Smooth muscle cell of the brain vasculature (primary cell): Measurements from ENCODE around the gene KCNC1.

Experiments used
- DNase-seq: peaks from one replicate; pipeline ENCODE4 v3.0.0-alpha.2; 2012; ENCODE audit warnings: low read depth, low spot score

KCNC1 gene

DNA sequence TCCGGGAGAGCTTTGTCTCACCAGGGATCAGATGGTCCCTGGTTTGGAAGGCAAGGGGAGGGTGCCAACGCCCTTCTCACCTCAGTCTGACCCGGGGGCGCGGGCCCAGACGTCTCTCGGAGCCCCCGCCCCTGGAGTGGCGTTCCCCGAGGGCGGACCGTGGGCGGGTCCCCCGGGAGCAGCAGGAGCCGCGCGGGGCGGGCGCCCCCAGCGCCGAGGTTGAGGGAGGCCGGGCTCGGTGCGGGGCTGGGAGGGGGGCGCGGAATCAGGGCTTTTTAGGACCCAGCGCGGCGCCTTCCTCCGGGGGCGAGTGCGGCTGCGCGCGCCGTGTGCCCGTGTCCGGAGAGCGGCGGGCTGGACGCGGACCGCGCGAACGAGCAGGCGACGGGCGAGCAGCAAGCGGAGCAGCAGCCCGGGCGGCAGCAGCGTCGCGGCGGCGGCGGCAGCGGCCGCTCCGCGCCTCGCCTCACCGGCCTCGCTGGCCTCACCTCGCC, at the start of gene KCNC1:
Gene KCNC1 (plus strand): TSS at position 364 of the 494 bp plus-strand sequence. CDS start 1,222 bp downstream, outside the sequence.
- no peak for DNase-seq

DNA sequence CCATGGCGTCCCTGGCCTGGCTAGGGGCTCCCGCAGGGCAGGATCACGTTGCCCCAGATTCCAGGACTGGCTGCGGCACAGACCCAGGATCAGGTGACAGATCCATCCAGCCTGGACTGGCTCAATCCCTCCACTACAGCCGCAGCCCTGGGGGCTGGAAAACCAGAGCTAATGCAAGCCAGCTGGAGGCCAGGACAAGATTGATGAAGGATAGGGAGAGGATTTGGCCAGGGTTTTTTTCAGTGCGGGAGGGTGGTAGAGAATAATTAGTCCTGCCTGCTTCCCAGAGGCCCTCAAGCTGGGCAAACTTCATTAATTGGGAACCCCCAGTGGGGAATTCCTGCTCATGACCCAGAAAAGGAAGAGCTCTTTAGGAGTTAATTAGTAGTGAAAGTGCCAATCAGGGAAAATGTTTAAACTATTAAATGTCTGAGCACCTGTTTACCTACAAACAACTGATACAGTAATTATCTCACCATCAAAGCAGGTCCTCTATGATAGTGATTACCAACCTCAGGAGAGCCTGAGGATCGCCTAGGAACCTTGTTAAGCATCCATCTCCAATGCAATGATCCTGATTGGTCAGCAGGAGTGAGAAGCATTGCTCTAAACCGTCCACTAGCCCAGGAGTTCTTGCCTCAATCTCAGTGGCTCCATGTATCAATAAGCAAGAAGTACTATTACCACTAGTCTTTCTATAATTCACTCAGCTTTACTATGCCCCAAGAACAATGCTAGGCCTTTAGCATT, 48.2 kb upstream of the KCNC1 start:
- no peak for DNase-seq

DNA sequence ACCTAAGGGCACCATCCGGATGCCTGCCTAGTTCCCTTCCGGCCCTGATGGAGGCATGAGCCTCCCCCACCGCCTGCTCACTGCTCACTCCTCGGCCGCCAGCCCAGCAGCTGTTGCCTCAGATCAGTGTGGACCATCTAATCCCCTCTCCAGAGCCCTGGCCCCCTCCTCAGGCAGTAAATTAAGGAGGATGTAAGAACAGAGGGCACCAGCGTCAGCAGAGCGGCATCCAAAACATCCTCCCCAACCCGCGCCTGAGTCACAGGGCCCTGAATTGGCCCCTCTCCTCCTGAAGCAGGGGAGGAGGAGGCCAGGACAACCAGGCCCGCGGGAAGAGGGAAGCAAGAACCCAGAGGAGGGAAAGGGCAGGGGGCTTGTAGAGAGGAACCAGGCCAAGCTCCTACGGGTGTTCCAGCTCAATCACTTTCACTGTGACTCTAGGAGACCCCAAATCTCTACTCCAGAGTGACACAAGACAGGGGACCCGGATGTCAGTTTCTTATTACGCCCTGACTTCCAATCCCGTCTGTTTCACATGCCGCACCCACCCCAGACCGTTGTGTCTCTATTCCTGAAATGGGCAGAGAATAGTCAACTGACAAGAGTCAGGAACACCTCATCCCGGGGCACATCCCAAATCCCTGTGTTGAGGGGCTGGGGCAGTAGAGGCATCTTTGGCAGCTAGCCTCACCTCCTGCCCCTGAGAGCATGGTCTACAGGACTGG, 46.5 kb upstream of the KCNC1 start:
- DNase-seq: no peak

DNA sequence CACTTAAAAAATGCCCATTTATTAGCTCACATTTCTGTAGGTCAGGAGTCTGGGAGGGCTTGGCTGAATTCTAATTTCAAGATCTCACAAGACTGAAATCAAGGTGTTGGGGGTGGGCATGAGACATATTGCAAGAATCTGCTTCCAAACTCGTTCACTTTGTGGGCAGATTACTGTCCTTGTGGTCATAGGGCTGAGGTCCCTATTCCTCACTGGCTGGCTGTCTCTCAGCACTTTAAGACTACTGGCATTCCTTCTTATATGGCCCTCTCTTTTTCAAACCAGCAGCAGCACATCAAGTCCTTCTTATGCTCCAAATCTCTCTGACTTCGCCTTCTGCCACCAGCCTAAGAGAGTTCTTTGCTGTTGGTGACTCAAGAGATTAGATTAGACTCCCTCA, 43.0 kb upstream of the KCNC1 start:
- DNase-seq: no peak

DNA sequence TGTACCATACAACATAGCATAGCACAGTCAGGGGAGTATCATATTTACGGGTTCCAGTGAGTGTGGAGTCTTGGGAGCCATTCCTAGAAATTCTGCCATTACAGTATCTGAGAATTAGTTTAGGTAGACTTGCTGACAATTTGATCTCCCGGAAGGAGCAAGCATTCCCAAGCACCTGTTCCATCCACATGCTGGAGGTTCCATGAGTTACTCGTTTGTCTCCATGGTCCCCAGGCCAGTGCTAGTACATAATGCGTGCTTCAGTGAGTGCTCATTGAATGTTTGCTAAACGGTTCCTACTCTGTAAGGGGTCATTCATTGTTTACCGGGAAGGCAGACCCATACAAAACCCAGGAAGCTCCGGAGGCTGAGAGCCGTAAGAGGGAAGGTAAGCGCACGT, 42.6 kb upstream of the KCNC1 start:
- no peak for DNase-seq

DNA sequence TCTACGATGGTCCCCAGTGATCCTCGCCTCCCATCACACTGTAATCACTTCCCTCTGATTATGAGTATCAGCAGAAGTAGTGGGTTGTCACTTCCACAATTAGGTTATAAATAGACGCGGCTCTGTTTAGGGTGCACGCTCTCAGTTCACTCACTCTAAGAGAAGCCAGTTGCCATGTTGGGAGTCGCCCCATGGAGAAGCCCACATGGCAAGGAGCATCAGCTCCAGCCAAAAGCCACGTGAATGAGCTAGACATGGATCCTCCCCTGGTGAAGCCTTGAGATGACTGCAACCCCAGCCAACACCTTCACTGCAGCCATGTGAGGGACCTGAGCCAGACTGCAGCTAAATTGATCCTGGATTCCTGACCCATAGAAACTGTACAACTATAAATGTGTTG, 41.6 kb upstream of the KCNC1 start:
- DNase-seq: no peak

DNA sequence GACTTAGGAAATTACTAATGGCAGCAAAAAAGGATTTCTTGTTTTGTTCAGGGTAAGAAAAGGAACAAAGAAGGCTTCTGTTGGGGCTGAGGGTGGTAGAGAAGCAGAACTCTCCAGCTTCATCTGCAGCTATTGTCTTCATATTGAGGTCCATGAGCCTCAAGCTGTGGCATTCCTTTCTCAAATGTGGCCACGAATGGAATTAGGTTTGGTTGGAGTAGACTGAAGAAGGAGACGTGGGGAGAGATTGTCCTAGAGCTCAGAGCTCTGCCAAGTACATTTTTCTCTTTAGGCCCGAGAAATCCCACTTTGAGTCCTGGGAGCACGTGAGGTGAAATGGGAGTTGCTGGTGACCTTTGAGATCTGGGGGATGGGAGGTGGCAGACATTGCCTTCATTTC, 41.0 kb upstream of the KCNC1 start:
- no peak for DNase-seq

DNA sequence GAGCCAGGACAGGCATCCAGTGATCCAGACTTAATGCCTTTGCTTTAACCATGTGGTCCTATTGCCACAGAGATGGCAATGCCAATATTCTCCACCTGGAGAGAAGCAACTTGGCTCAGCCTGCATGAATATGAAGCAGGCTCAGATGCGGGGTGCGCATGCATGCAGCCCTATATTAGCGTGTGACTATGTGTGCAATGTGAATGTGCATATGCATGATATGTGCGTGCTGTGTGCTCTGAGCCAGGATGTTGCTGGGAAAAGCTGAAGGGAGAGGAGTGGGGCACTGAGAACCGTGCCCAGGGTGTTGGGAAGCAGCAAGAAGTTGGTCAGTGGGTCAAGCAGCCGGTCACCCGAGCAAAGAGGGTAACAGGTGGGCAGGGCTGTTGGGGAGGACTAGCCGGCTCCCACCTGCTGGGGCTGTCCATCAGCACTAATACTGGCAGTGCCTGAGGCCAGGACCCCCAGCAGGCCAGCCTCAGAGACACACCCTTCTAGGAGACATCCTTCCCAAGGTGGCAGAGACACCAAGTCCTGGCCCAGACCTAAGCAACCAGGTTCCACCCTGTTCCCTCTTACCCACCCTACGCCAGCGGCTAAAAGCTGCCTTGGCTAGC, 40.0 kb upstream of the KCNC1 start:
- no peak for DNase-seq

DNA sequence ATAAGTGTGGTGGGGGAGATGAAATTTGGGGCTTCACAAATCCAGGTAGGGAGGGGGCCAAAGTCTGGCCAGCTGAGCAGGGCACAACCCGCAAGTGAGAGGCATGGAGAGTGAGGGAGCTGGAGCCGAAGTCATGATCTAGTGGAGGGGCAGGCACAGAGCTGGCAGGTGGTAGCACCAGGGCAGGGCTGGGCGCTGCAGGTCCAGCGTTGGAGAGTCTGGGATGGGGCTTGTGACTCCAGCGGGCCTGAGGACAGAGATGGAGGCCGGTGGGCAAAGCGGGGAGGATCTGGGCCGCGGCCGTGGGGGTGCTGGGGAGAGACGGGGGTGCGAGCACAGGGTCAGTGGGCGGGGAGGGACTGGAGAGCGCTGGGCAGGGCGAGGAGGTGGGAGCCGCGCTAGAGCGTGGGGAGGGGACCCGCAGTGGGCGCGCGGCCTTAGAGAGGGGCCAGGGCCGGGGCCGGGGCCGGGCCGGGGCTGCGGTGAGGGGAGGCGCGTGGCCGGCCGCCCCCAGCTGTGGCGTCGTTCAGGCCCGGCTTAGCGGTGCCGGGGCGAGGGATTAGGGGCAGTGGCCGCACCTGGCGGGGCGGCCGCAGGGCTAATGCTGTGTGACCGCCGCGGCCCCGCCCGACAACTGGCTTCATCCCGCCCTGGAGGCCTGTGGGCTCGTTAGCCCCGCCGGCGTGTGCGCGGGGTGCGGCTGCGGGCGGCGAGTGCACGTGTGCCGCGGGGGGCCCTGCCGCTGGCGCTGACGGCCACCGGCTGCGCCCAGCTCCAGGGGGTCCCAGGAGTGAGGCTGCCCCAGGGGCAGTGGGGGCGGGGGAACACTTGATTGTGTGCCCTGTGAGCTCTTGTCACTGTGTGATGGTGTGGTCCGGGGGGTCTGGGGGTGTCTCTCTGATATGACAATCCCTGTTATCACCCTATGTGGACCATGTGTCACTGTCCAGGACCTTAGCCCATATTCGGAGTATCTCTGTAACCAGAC, 38.8 kb upstream of the KCNC1 start:
- DNase-seq: no peak

DNA sequence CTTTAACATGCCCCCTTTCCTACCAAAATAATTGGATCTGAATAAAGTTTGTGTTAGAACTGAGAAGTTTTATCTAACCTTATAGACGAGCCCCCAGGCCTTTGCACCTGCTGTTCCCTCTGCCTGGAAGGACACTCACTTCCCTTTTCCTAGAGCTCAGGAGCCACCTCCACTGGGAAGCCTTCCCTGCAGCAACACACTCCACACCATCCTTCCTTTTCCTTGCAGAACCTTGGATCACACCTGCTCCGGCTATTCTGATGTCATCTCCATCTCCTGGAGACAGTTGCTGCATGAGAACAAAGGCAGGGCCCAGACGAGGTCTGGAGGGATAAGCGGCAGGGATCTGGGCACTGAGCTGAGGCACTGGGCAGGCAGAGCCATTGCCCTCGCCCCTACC, 37.8 kb upstream of the KCNC1 start:
- no peak for DNase-seq

DNA sequence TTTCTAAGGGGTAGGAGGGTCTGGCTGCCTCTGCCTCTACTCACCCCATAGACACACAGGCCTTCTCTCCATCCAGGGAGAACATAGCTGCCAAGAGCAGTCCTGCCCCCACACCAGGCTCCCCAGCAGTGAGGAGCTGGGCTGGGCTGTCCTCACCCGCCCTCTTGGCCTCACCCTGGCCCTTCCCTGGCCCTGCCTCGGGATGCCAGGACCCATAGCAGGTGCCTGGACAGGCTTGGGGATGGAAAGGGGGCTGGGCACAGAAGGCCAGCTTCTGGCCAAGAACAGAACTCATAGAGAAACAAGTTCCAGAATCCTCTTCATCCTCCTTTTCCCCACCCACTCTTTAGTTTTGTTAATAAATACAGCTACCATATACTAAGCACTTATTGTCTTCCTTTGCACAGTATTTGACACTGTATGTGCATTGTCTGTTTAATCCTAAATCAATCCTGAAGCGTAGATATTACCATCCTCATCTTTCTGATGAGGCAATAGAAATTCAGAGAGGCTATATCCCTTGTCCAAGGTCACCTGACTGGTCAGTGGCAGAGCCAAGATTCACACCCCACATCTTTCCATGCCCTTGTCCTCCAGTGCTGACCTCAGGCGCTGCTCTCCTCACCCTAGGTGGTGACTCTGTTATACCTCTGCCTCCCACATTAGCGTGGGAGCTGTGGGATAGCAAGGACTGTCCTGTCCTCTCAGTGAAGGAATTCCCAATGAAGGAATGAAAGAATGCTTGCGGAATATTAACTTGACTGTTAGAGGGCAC, 37.2 kb upstream of the KCNC1 start:
- no peak for DNase-seq

DNA sequence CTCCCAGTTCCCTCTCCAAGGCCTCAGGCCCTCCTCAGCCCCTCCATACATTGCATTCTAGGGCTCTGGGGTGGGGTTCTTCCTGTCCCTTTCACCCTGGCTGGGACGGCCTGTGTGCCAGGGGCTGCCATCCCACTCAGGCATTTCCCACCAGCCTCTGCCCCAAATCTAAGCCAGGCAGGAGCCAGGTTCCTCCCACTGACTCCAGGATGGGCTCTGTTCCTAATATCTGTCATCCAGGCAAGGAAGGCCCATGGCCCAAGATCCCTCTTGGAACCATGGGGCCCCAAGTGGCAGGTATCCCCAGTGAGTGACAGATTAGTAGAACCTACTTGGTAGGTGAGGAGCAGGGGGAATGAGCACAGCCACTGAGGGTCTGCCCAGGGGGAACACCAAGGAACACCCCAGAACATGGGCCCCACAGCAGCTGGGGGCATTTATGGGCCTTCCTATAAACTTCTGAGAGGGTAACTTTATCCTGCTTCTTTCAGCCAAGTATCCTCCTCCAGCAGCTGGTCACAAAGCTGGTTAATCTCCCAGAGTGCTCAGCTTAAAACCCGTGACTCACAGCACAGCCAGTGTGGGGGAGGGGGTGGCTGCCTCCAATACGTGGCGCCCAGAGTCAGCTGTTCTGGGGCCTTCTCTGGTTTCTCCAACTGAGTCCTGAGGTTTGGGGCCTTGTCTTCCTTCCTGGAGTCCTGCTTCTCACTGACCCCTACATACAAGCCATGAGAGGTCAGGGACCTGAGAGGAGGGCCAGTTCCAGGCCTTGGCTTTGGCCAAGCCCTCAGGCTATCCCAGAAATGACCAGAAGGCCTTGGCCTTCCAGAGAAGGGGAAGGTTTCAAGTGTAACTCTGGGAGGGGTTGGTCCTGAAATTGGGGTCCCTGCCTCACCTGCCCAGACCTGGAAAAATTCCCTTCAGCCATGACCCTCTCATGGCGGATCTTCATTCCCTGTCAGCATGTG, 35.1 kb upstream of the KCNC1 start:
- DNase-seq: no peak

DNA sequence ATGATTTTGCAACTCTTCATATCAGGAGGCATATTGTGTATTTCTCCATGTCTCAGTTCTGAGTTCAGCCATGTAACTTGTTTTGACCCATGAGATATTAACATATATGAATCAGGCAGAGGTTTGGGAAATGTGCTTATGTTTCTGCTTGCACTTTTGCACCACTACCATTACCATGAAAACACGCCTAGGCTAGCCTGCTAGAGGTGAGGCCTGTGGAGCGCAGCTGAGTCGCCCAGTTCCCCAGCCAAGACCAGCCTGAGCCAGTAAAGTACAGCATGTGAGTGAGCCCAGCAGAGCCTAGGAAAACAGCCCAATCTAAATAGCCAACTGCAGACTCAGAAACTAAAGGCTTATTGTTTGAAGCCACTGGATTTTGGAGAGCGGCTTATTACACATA, 33.6 kb upstream of the KCNC1 start:
- no peak for DNase-seq

DNA sequence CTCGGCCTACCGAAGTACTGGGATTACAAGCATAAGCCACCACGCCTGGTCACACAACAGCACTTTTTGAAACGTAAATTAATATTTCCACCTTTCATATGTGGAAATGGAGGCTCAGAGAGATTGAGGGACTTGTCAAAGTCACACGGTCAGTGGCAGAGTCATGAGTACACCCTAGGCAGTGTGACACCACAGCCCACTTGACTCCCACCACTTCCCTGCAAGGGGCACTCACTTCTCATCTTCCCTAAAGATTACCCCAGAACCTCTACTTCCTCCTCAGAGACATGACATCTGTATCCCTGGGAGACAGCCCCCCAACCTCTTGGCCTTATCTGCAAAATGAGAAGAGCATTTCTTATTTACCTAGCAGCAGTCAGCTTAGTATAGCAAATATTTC, 31.7 kb upstream of the KCNC1 start:
- no peak for DNase-seq

DNA sequence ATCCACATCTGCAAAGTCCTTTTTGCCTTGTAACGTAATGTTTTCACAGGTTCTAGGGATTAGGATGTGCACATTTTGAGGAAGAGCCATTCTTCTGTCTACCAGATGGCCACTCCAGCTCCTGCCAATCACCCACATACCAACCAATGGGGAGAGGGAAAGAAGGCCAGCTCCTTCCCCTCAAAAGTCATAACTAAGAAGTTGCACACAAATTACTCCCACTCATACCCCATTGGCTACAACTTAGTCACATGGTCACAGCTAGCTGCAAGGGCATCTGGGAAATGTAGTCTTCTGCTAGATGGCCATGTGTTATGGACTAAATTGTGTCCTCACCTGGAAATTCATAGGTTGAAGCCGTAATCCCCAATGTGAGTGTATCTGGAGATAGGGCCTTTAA, 30.6 kb upstream of the KCNC1 start:
- no peak for DNase-seq

DNA sequence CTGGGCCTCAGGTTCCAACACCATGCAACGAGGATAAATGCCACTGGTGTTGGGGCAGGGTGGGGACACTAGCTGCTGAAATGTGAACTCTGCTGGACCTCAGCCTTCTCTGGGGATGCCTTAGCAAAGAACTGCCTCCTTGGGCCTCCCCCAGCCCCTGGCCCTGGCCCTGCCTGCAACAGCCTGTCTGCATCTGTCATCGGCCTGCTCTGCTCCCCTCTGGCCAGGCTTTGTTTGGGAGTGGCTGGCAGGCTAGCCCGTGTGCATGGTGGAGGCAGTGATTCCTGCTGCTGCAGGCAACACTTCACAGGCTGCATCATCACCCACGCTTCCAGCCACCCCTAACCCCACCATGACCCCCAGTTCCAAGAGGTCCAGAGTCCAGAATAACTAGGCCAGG, 26.8 kb upstream of the KCNC1 start:
- DNase-seq: no peak

DNA sequence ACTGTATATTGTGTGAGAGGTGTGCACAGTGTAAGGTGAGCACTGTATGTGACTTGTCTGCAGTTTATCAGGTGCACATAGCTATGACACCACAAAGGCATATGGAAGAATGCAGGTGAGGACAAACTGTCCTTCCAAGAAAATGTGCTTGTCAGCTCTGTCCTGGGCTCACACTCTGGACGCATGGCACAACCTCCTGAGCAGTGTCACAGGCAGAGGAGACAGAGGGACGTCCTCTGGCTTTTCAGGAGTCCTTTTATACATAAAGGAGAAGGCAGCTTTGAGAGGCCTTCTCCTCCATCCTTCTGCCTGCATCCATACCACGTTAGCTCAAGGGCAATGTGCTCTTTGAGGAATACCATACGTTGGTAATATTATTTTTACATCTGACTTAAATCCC, 22.7 kb upstream of the KCNC1 start:
- no peak for DNase-seq

DNA sequence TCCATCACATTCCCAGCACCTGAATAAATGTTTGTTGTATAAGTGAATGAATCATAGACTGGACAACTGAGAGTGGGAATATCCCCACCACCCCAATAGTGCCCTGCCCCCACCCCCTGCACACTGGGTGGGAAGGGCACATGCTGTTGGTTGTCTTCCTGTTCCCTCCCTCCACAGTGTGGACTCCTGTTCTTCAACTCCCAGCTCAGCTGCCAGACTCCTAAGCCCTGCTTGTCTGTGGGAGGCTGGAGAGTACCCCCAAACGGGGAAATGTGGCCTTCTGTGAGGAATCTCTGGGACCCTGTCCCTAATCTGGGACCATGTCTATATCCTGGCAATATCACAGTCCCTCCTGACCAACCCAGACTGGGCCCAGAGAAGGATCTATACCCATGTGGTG, 20.7 kb upstream of the KCNC1 start:
- DNase-seq: no peak

DNA sequence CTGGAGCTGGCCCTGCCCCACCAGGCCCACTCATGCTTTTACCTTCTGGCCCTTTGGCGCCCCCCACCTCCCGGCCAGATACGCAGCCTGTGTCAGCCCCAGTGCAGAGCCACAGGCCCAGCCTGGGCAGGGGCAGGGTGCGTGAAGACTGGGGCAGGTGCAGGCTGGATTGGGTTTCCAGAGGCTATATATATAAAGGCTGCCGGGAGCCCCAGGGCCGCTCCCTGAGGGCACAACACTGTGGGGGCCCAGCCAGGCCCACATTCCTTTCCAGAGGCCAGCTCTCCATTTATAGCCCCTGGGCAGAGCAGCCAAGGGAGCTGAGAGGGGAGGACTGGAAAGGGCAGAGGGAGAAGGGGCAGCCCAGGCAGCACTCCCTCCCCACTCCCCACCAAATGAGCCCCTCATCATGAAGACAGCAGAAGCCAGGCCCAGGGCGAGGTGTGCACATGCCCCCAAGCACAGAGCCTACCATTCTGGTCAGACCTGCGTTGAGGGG, 20.2 kb upstream of the KCNC1 start:
- no peak for DNase-seq
